Osteocyte (in vitro differentiated cells): ENCODE results near the gene GADD45G. TPM values are rescaled to one million over a fixed set of nuclear protein-coding genes. Genes with fewer than 3 reads are reported as not detected.

Experiments used
- DNase-seq: peaks from one replicate; pipeline ENCODE4 v3.0.0; 2021; ENCODE audit warnings: mixed read lengths; ENCODE audit not compliant: unreplicated experiment; ENCODE audit errors: extremely low spot score
- H3K27ac Mint-ChIP-seq: one replicate; pipeline ENCODE4 v1.8.0; 2021; ENCODE audit warnings: mild to moderate bottlenecking, mixed read lengths; ENCODE audit not compliant: unreplicated experiment
- H3K27me3 Mint-ChIP-seq: one replicate; pipeline ENCODE4 v1.8.0; 2021; ENCODE audit warnings: mixed read lengths; ENCODE audit not compliant: unreplicated experiment
- H3K36me3 Mint-ChIP-seq: one replicate; pipeline ENCODE4 v1.8.0; 2021; ENCODE audit warnings: mixed read lengths; ENCODE audit not compliant: unreplicated experiment
- H3K4me1 Mint-ChIP-seq: one replicate; pipeline ENCODE4 v1.8.0; 2021; ENCODE audit warnings: mixed read lengths; ENCODE audit not compliant: unreplicated experiment
- H3K4me3 Mint-ChIP-seq: one replicate; pipeline ENCODE4 v1.8.0; 2021; ENCODE audit warnings: mild to moderate bottlenecking, moderate library complexity, mixed read lengths; ENCODE audit not compliant: unreplicated experiment
- H3K9me3 Mint-ChIP-seq: one replicate; pipeline ENCODE4 v1.8.0; 2021; ENCODE audit warnings: mixed read lengths; ENCODE audit not compliant: unreplicated experiment
- CTCF ChIP-seq: fragments of 200-600 bp; sonication (generic); IDR thresholded peaks from 2 replicates; pipeline ENCODE4 v1.5.0; 2021; ENCODE audit warnings: antibody characterized with exemption, mild to moderate bottlenecking, moderate library complexity
- total RNA-seq: library from RNA; stranded (reverse); gene quantifications from 2 replicates; pipeline ENCODE4 v1.2.1, GENCODE V29; 2021

GADD45G gene
- total RNA-seq, 1 donor from 2014 or later: 1.0 TPM

DNA sequence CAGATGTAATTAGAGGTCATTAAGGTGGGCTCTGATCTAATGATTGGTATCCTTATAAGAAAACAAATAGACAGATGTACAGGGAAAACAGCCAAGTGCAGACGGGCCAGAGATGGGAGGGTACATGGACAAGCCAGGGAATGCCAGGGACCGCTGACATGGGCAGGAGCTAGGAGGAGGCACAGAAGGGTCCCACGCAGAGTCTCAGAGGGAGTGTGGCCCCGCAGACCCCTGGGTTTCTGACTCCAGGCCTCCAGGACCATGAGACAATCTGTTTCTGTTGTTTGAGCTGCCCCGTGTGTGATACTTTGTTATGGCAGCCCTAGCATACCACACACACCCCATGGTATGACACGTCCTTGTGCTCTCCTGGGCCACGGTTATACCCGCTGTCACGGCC is 29.1 kb downstream of the GADD45G start:
- Mint-ChIP-seq H3K4me3 (no peak overlapping the region), H3K27me3 (peaks cover 6% of the 10 kb centered on the region), H3K9me3 (no peaks in the 10 kb centered on the region), H3K4me1 (no peaks in the 10 kb centered on the region), H3K36me3 (no peaks in the 10 kb centered on the region), H3K27ac (no peak overlapping the region)
- TF ChIP-seq CTCF: no peak
- DNase-seq: no peak

GRCh38 chr9:89634995-89635742 is 30.4 kb downstream of the GADD45G start:
- no peaks in the 10 kb centered on the region for H3K36me3 Mint-ChIP-seq
- TF ChIP-seq CTCF: no peak
- no peaks in the 10 kb centered on the region for H3K4me1 Mint-ChIP-seq

DNA sequence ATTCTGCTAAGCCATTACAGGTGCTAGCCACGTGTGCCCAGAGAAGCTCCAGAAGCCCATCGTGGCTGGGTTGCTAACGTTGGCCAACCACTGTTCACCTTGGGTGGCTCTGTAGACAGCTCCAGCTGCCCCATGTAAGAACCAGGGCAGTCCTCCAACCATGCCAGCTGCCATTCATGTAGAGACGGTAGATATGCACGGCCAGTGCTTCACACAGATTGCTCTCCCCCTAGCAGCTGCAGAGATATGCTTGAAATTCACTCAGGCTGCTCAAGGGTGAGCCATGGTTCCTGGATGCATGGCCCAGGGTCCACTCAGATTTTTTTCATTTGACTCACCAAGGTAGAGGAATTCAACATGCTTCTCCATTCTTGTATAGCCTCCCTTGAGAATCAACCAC is 31.0 kb downstream of the GADD45G start:
- Mint-ChIP-seq H3K27ac (no peak overlapping the region), H3K27me3 (peaks cover 4% of the 10 kb centered on the region), H3K4me3 (no peak overlapping the region), H3K9me3 (no peaks in the 10 kb centered on the region), H3K36me3 (no peaks in the 10 kb centered on the region), H3K4me1 (no peaks in the 10 kb centered on the region)
- DNase-seq: no peak
- TF ChIP-seq CTCF: no peak

More at GRCh38 chr9:89634995-89635742, 30.4 kb downstream of the GADD45G start:
- Mint-ChIP-seq H3K4me3 (no peak overlapping the region), H3K27me3 (peaks cover 6% of the 10 kb centered on the region), H3K9me3 (no peaks in the 10 kb centered on the region), H3K27ac (no peak overlapping the region)
- no peak for DNase-seq

DNA sequence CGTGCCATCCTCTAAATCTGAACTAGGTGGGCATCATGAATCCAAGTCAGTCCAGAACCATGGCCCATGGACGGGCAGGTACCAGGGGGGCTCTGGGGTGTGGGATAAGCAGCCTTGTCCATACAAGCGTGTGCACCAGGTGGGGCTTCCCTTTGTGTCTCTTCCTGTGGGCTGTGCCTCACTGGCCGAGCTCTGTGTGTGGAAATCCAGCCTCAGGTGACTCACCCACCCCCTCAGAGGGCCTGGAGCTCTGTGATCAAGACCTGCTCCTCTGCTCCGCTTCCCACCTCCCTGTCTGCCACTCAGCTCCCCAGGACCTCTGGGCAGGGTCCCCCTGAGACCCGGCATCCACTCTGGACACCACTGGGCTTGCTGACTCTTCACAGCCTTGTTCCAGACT is 33.0 kb downstream of the GADD45G start:
- Mint-ChIP-seq H3K36me3 (no peaks in the 10 kb centered on the region), H3K4me3 (no peak overlapping the region)

More for the DNA sequence above, 33.0 kb downstream of the GADD45G start:
- Mint-ChIP-seq H3K27me3 (peaks cover 3% of the 10 kb centered on the region), H3K27ac (no peak overlapping the region), H3K9me3 (no peaks in the 10 kb centered on the region), H3K4me1 (no peaks in the 10 kb centered on the region)
- DNase-seq: no peak
- TF ChIP-seq CTCF: no peak
